HUES48 (cell line): ENCODE data around the gene CBARP.

Experiments used
- H3K27ac ChIP-seq: one replicate; pipeline ENCODE4 v1.7.0; 2013; ENCODE audit warnings: low read depth, low read length, inconsistent platforms
- H3K27me3 ChIP-seq: 2 replicates; pipeline ENCODE4 v1.6.1; 2013; ENCODE audit warnings: mild to moderate bottlenecking, low read length; ENCODE audit not compliant: control insufficient read depth, insufficient read depth
- H3K36me3 ChIP-seq: 2 replicates; pipeline ENCODE4 v1.6.1; 2013; ENCODE audit warnings: low read length; ENCODE audit not compliant: control insufficient read depth, insufficient read depth
- H3K4me1 ChIP-seq: 2 replicates; pipeline ENCODE4 v1.6.1; 2013; ENCODE audit warnings: mild to moderate bottlenecking, low read length; ENCODE audit not compliant: control insufficient read depth, insufficient read depth
- H3K4me3 ChIP-seq: 2 replicates; pipeline ENCODE4 v1.5.1; 2013; ENCODE audit warnings: mild to moderate bottlenecking, low read depth, low read length
- H3K9ac ChIP-seq: 2 replicates; pipeline ENCODE4 v1.6.1; 2013; ENCODE audit warnings: mild to moderate bottlenecking, low read depth, low read length, moderate library complexity
- H3K9me3 ChIP-seq: 2 replicates; pipeline ENCODE4 v1.6.1; 2013; ENCODE audit warnings: low read length; ENCODE audit not compliant: control insufficient read depth, insufficient read depth

The CBARP gene

DNA sequence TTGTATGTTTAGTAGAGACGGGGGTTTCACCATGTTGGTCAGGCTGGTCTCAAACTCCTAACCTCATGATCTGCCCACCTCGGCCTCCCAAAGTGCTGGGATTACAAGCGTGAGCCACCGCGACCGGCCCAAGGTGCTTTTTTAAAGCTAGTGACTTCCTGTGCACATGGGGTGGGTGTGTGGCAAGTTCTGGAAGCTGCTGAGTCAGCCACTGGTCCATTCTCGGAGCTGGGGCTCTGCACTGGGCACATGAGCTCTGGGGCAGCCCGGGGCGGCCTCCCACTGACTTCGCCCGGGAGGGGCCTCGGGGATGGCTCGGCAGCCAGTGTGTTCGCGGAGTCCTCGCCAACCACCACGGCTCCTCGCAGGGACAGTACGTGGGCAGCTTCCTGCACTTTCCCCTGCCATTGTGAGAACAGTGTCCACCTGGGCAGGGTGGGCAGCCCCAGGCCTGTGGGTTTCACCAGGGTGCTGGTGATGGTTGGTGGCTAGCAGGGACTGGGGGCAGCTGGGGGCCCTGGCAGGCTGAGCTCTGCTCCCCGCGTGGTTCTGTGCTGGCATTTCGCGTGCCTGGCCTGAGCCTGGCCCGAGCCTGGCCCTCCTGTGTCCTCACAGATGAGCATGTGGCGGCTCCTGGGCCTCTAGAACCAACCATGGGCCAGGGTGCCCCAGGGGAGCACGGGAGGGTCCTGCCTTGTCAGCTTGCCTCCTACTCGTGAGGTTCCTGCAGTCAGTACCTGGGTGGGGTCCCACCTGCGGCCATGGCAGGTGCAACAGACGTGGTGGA is 12.2 kb downstream of the CBARP start:
- Histone ChIP-seq H3K9me3 (no peaks in the 10 kb centered on the region), H3K4me3 (no peak overlapping the region), H3K9ac (no peak overlapping the region), H3K36me3 (peaks cover 38% of the 10 kb centered on the region), H3K27ac (no peak overlapping the region), H3K27me3 (no peaks in the 10 kb centered on the region), H3K4me1 (no peaks in the 10 kb centered on the region)

DNA sequence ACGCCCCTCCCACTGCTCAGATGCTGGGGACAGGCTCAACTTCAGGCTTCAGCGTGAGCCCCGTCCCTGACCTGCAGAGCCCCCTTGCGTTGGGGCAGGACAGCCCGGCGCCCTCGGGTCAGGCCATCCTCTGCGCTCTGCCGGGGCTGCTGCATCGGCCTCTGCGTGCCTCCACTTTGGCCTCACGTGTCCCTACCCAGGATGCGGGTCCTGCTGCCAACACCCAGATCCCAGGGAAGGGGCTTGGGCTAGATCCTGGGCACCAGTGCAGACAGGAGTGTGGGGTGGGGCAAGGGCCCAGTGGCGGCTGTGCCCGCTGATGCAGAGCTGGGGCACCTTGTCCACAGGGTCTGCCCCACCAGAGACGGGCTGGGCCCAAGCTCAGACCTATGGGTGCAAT is 13.0 kb downstream of the CBARP start:
- H3K27me3 ChIP-seq = no peaks in the 10 kb centered on the region
- H3K36me3 ChIP-seq = peaks cover 41% of the 10 kb centered on the region
- no peak overlapping the region for H3K9ac ChIP-seq
- no peaks in the 10 kb centered on the region for H3K9me3 ChIP-seq
- H3K27ac ChIP-seq = no peak overlapping the region
- no peak overlapping the region for H3K4me3 ChIP-seq
- no peaks in the 10 kb centered on the region for H3K4me1 ChIP-seq

DNA sequence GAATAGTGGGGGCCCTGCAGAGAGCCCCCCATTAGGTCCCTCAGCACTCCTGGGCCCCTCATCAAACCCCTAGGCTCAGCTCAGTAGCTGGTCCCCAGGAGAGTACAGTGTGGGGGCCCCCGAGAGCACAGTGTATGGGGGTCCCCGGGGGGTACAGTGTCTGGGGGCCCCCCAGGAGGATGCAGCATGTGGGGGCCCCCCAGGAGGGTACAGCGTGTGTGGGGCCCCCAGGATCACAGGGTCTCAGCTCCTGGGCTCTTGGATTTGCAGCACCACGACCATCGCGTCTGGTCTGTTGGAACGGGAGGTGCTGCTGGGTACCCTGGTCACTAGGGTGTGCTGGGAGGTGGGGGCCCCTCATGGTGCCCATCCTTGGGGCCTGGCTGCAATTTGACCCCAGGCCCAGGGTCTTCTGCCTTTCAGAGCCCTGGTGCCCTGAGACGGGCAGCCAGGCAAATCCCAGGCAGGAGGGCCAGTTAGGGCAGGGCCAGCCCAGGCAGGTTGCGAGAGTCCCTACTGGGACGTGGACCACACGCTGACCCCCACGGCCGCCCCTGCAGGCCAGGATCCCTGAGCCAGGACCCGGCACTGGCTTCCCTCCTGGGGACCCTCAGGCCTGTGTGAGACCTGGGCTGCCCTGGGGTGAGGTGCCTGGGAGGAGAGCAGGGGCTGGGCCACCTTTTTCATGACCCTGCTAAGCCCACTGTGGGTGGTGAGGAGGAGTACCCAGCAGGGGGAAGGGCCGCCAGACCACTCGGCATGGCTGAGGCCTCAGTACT is 13.6 kb downstream of the CBARP start:
- Histone ChIP-seq H3K9ac (no peak overlapping the region), H3K9me3 (no peaks in the 10 kb centered on the region), H3K36me3 (peaks cover 42% of the 10 kb centered on the region), H3K27ac (no peak overlapping the region), H3K4me3 (no peak overlapping the region), H3K4me1 (no peaks in the 10 kb centered on the region), H3K27me3 (no peaks in the 10 kb centered on the region)

DNA sequence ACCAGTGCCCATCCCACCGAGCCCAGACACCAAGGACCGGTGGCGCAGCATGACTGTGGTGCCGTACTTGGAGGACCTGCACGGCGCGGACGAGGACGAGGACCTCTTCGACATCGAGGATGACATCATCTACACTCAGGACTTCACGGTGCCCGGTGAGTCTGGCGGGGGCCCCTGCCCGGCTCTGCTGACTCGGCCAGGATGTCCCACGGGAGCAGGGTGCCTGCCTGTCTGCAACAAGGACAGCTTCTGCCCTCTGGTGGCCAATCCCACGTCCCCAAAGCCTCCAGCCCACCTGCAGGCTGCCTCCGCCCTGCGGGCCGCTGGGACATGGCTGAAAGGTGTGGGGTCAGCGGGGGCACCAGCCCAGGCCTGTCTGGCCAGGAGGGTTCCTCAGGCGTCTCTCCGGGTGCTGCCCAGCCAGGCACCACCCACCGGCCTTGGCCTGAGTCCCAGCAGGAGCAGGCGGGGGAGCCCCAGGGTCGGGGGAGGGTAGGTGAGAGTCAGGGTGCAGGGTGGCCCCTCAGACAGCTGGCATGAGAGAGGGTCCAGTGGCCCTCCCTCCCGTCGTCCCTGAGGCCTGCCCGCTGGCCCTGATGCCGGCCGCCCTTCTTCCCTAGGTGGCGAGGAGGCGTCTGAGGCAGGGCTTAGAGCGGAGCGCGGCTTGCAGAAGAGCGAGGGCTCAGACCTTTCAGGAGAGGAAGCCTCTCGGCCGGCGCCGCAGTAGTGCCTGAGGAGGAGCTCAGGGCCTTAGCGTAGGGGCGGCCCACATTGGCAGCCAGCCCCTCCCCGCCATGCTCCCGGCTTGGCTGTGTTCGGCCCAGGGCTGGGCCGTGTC is 14.6 kb downstream of the CBARP start:
- H3K9me3 ChIP-seq = no peaks in the 10 kb centered on the region
- H3K9ac ChIP-seq = no peak overlapping the region
- no peak overlapping the region for H3K27ac ChIP-seq
- H3K4me3 ChIP-seq = no peak overlapping the region
- H3K36me3 ChIP-seq = peaks cover 42% of the 10 kb centered on the region
- H3K4me1 ChIP-seq = no peaks in the 10 kb centered on the region
- no peaks in the 10 kb centered on the region for H3K27me3 ChIP-seq

DNA sequence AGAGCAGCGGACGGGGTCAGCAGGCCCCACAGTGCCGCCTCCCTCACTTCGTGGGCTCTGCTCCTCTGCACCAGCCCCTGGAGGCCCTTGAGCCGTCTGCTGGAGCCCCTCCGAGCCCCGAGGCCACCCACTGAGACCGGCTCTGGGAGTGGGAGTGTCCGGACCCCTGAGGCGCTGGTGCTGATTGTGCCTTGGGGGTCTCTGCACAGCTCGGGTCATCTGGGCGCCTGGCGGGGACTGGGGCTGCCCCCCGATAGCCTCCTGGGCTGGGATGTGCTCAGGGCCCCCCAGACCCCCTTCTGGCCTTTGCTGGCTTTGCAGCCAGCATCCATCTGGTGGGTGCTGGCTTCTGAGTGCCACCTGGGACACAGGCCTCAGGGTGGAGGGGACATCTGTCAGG is 15.4 kb downstream of the CBARP start:
- H3K4me1 ChIP-seq = no peaks in the 10 kb centered on the region
- H3K9me3 ChIP-seq = no peaks in the 10 kb centered on the region
- H3K27ac ChIP-seq = no peak overlapping the region
- H3K9ac ChIP-seq = no peak overlapping the region
- peaks cover 40% of the 10 kb centered on the region for H3K36me3 ChIP-seq
- H3K27me3 ChIP-seq = no peaks in the 10 kb centered on the region
- H3K4me3 ChIP-seq = no peak overlapping the region

DNA sequence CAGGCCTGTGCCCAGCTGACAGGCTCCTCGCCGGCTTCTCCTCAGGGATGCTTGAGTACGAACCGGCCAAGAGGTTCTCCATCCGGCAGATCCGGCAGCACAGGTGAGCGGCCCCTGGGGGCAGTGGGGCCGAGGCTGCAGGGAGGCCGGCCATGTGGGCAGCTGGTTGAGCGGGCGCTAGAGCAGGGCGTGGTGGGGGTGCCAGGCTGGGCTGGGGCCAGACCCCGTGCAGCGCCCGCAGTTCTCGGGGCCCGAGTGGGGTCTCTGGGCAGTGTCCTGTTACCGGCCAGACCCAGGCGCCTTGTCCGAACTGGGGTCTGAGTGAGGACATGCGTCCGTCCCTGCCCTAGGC is 15.9 kb downstream of the CBARP start:
- Histone ChIP-seq H3K9ac (no peak overlapping the region), H3K27me3 (no peaks in the 10 kb centered on the region), H3K4me1 (no peaks in the 10 kb centered on the region; the same call in 1 of the 2 replicates), H3K4me3 (no peak overlapping the region), H3K36me3 (peaks cover 40% of the 10 kb centered on the region), H3K27ac (no peak overlapping the region), H3K9me3 (no peaks in the 10 kb centered on the region)

DNA sequence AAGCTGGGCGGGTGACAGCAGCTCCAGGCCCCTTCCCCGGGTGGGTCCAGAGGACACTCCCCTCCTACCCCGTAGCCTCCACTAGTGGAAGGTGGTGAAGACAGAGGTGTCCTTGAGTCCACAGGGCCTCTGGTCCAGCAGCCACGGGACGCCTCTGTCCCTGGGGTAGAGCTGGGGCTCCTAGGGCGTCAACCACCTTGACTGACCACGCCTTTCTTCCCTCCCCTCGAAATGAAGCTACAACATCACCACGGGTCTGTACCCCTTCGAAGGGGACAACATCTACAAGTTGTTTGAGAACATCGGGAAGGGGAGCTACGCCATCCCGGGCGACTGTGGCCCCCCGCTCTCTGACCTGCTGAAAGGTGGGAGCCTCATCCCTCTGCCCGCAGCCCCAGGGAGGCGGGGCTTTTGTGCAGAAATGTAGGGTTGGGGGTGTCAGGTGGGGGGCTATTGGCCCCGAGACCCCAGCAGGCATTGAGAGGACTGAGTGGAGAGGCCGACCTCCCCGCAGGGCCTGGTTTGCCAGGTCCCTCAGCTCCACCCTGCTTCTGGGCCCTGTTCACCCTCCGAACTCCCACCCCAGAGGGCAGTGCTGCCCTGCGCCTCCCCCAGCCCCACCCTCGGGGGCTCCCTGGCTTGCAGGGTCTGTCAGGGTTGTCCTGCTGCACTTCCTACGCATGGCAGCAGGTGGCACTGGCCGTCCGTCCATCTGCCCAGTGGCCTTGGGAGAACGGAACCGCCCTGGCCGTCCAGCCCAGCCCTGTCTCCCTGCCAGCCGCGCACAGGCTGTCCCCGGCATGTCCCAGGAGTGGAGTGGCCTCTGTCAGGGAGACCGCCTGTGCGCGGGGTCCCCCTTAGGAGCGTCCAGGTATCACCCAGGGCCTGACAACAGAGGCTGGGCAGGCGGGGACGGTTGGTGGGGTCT is 16.6 kb downstream of the CBARP start:
- Histone ChIP-seq H3K27me3 (no peaks in the 10 kb centered on the region), H3K36me3 (peaks cover 38% of the 10 kb centered on the region), H3K27ac (no peak overlapping the region), H3K9ac (no peak overlapping the region), H3K4me3 (no peak overlapping the region), H3K4me1 (no peaks in the 10 kb centered on the region; the same call in 1 of the 2 replicates), H3K9me3 (no peaks in the 10 kb centered on the region)

DNA sequence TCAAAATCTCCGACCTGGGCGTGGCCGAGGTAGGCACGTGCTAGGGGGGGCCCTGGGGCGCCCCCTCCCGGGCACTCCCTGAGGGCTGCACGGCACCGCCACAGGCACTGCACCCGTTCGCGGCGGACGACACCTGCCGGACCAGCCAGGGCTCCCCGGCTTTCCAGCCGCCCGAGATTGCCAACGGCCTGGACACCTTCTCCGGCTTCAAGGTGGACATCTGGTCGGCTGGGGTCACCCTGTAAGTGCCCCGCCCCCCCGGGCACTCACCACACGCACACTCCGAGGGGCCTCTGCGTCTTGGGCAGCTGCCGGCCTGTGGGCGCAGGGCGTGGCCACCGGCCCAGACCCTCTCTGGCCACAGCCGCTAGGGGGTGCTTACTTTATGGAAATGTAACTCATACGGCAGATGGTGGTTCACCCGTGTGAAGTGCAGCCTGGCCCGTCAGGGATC is 17.3 kb downstream of the CBARP start:
- H3K4me3 ChIP-seq = no peak overlapping the region
- H3K9ac ChIP-seq = no peak overlapping the region
- no peaks in the 10 kb centered on the region; the same call in 1 of the 2 replicates for H3K4me1 ChIP-seq
- no peaks in the 10 kb centered on the region for H3K27me3 ChIP-seq
- H3K27ac ChIP-seq = no peak overlapping the region
- H3K9me3 ChIP-seq = no peaks in the 10 kb centered on the region
- peaks cover 34% of the 10 kb centered on the region for H3K36me3 ChIP-seq

DNA sequence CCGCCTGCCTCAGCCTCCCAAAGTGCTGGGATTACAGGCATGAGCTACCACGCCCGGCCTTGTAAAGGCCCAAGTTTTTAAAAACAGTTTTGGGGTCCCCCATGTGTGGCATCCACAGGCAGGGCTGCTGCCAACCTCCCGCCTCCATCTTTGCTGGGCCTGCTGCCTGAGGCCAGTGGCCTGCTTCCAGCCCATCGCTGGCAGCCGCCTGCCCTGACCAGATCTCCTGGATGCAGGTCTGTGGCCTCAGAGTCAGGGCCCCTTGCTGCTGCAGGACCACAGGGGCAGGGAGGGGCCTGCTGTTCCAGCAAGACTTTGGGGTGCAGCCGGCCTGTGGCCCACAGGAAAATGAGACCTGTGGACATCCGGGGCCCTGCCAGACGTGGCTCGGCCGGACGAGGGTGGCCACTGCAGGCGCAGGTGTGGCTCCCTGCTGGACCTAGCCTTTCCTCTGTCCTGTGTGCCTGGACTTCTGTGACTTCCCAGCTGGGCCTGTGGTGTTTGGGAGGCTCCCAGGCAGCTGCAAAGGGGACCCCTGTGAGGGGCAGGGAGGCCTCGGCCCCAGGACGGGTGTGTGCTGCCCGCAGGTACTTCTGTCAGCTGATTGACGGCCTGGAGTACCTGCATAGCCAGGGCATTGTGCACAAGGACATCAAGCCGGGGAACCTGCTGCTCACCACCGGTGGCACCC is 17.9 kb downstream of the CBARP start:
- peaks cover 34% of the 10 kb centered on the region for H3K36me3 ChIP-seq

More for the DNA sequence above, 17.9 kb downstream of the CBARP start:
- H3K4me3 ChIP-seq = no peak overlapping the region
- no peak overlapping the region for H3K27ac ChIP-seq
- H3K27me3 ChIP-seq = no peaks in the 10 kb centered on the region
- H3K9me3 ChIP-seq = no peaks in the 10 kb centered on the region
- H3K4me1 ChIP-seq = no peaks in the 10 kb centered on the region; the same call in 1 of the 2 replicates
- H3K9ac ChIP-seq = no peak overlapping the region
